KBM-7 (cell line): ENCODE measurements around the gene YEATS4.

Source experiments
- DNase-seq: peaks from one replicate; pipeline ENCODE4 v3.0.0-alpha.2; 2015
- in situ Hi-C: fragments of 300-500 bp; cut with MboI; formaldehyde crosslinking; loops from 2 replicates; pipeline ENCODE4 v1.14.3; 2020; ENCODE audit warnings: low sequenced_read_pairs, low pct_unique_long_range_greater_than_20kb, mixed read lengths

The YEATS4 gene

GRCh38 chr12:69423037-69423905 lies 63.7 kb downstream of the YEATS4 start:
- in situ Hi-C loops = no loop called here
- DNase-seq = no peak

- DNase-seq = no peak
- in situ Hi-C loops = no loop called here
These were observed 65.9 kb downstream of the YEATS4 start for GRCh38 chr12:69425417-69425816.

GRCh38 chr12:69428351-69429073 lies 69.0 kb downstream of the YEATS4 start:
- DNase-seq = no peak
- in situ Hi-C loops = no loop called here

- in situ Hi-C loops = no loop called here
- no peak for DNase-seq
These were observed 71.5 kb downstream of the YEATS4 start for GRCh38 chr12:69430942-69431590.

GRCh38 chr12:69431591-69432222 lies 72.2 kb downstream of the YEATS4 start:
- no peak for DNase-seq
- in situ Hi-C loops = no loop called here

- in situ Hi-C loops = no loop called here
- no peak for DNase-seq
These were observed 74.1 kb downstream of the YEATS4 start for GRCh38 chr12:69433653-69434052.

GRCh38 chr12:69435644-69436043 lies 76.1 kb downstream of the YEATS4 start:
- in situ Hi-C loops = no loop called here

GRCh38 chr12:69437073-69437472 lies 77.5 kb downstream of the YEATS4 start:
- in situ Hi-C loops = no loop called here
- no peak for DNase-seq

More at GRCh38 chr12:69435644-69436043, 76.1 kb downstream of the YEATS4 start:
- no peak for DNase-seq

GRCh38 chr12:69438539-69438938 lies 79.0 kb downstream of the YEATS4 start:
- in situ Hi-C loops = no loop called here
- no peak for DNase-seq

GRCh38 chr12:69440016-69440415 lies 80.5 kb downstream of the YEATS4 start:
- DNase-seq = no peak
- in situ Hi-C loops = no loop called here
